HepG2 (cell line): ENCODE results near the gene YIF1A. TPM values are rescaled to one million over a fixed set of nuclear protein-coding genes. Genes with fewer than 3 reads are reported as not detected.

ENCODE experiments used
- EP300 ChIP-seq, 3 experiments: sonication (generic) in 1 of 3; formaldehyde crosslinking in 1 of 3; IDR thresholded peaks; 2 replicates each; pipeline versions ENCODE4 v1.5.1 to v1.6.1; 2011 to 2020; ENCODE audit warnings: low read depth in 2 of 3, low read length in 2 of 3, borderline replicate concordance in 1 of 3, improper control_type of control experiment in 1 of 3, mild to moderate bottlenecking in 1 of 3, missing genetic modification reagents in 1 of 3, moderate library complexity in 1 of 3
- FOXA1 ChIP-seq, 2 experiments: fragments of 450-650 bp in 1 of 2; sonication (generic) in 1 of 2; formaldehyde crosslinking in 1 of 2; IDR thresholded peaks; 2 replicates each; pipeline versions ENCODE4 v1.4.0 to v1.6.1; 2016 to 2020; ENCODE audit warnings: missing genetic modification reagents in 1 of 2
- GPBP1L1 ChIP-seq: sonication (generic); formaldehyde crosslinking; IDR thresholded peaks from 2 replicates; pipeline ENCODE4 v1.5.0; 2020; ENCODE audit warnings: mild to moderate bottlenecking, missing genetic modification reagents
- KAT7 ChIP-seq: IDR thresholded peaks from 2 replicates; pipeline ENCODE4 v1.6.1; 2018; ENCODE audit warnings: borderline replicate concordance, missing compliant biosample characterization
- KMT2A ChIP-seq: sonication (generic); formaldehyde crosslinking; IDR thresholded peaks from 2 replicates; pipeline ENCODE4 v1.4.0; 2020; ENCODE audit warnings: missing genetic modification reagents
- MXI1 ChIP-seq: IDR thresholded peaks from 3 replicates; pipeline ENCODE4 v1.6.1; 2012; ENCODE audit warnings: low read depth, low read length, inconsistent platforms, borderline replicate concordance
- SRSF4 ChIP-seq: fragments of 200-400 bp; formaldehyde crosslinking; IDR thresholded peaks from one replicate; pipeline ENCODE4 v1.6.1; 2018; ENCODE audit warnings: mild to moderate bottlenecking, low read depth, low read length, moderate library complexity; ENCODE audit not compliant: poor library complexity, severe bottlenecking
- TAF1 ChIP-seq: sonication (generic); formaldehyde crosslinking; IDR thresholded peaks from 2 replicates; pipeline ENCODE4 v1.4.0; 2020; ENCODE audit warnings: missing genetic modification reagents
- TERF1 ChIP-seq: sonication (generic); formaldehyde crosslinking; IDR thresholded peaks from 2 replicates; pipeline ENCODE4 v1.8.0; 2022; ENCODE audit warnings: mild to moderate bottlenecking, missing genetic modification reagents, moderate library complexity
- TOPORS ChIP-seq: sonication (generic); formaldehyde crosslinking; IDR thresholded peaks from 2 replicates; pipeline ENCODE4 v1.8.0; 2023; ENCODE audit warnings: mild to moderate bottlenecking, missing genetic modification reagents
- YEATS2 ChIP-seq: sonication (generic); formaldehyde crosslinking; IDR thresholded peaks from 2 replicates; pipeline ENCODE4 v1.4.0; 2020; ENCODE audit warnings: missing genetic modification reagents, borderline replicate concordance
- ZMAT3 ChIP-seq: sonication (generic); formaldehyde crosslinking; conservative IDR thresholded peaks from 2 replicates; pipeline ENCODE4 v1.7.0; 2021; ENCODE audit warnings: missing genetic modification reagents
- ZNF468 ChIP-seq: sonication (generic); formaldehyde crosslinking; IDR thresholded peaks from 2 replicates; pipeline ENCODE4 v1.8.0; 2022; ENCODE audit warnings: mild to moderate bottlenecking, moderate library complexity, missing genetic modification reagents
- ZNF720 ChIP-seq: sonication (generic); formaldehyde crosslinking; IDR thresholded peaks from 2 replicates; pipeline ENCODE4 v1.4.0; 2020; ENCODE audit warnings: missing genetic modification reagents
- ZNF761 ChIP-seq: sonication (generic); formaldehyde crosslinking; conservative IDR thresholded peaks from 2 replicates; pipeline ENCODE4 v1.4.0; 2020; ENCODE audit warnings: mild to moderate bottlenecking, missing genetic modification reagents
- polyA plus RNA-seq, 8 experiments: library from polyadenylated mRNA; depleted of rRNA in 3 of 8; stranded (reverse) in 7 of 8; unstranded in 1 of 8; fragments of >200 nt; fragmentation: Illumina TruSeq in 4 of 8; extraction: Trizol in 4 of 8; gene quantifications; 2 replicates each; pipeline versions ENCODE4 v1.2.1 to v1.2.3, GENCODE V29; 2011 to 2016; ENCODE audit warnings: low read depth in 4 of 8, missing spikeins in 1 of 8, mixed read lengths in 1 of 8; ENCODE audit not compliant: insufficient read depth in 1 of 8
- total RNA-seq, 5 experiments: library from RNA; depleted of rRNA; stranded (reverse); fragments of >200 nt; fragmentation: Illumina TruSeq; extraction: Trizol; gene quantifications; 2 replicates each; pipeline ENCODE4 v1.2.3, GENCODE V29; 2016; ENCODE audit warnings: low read depth in 1 of 5
- TF ChIP-seq, protein P1 (sequence below): sonication (generic); formaldehyde crosslinking; IDR thresholded peaks from 2 replicates; pipeline ENCODE4 v1.4.0; 2020; ENCODE audit warnings: mild to moderate bottlenecking, missing genetic modification reagents

The YIF1A gene
- total and polyA plus RNA-seq, 2 of the 13 experiments (the other 11 are each of a cell fraction or from before 2014, with no cell fraction given): 133 to 145 TPM

GRCh38 chr11:66288671-66289547 is at the start of gene YIF1A (continued):
- TF ChIP-seq TERF1 (no peak; the same call in 1 of the 2 replicates), GPBP1L1 (CRISPR knock-in tag) (no peak), MXI1 (peak; percentile 58; the same call in 2 of the 3 replicates), KAT7 (CRISPR knock-in tag) (peak; percentile 9; the same call in 1 of the 2 replicates), FOXA1 (IDR thresholded peaks at IDR 0.05) (no peak), FOXA1 (CRISPR knock-in tag; IDR thresholded peaks at IDR 0.05) (0 out of 2 replicates have a peak, but pooled peaks have one; percentile 27), TOPORS (CRISPR knock-in tag) (peak; percentile 26; the same call in 1 of the 2 replicates), ZNF720 (CRISPR knock-in tag) (no peak), ZNF761 (CRISPR knock-in tag) (no peak), YEATS2 (peak; percentile 76; the same call in 1 of the 2 replicates), KMT2A (CRISPR knock-in tag) (peak; percentile 28; the same call in 1 of the 2 replicates), ZMAT3 (CRISPR knock-in tag) (no peak; the same call in 1 of the 2 replicates), SRSF4 (no peak), ZNF468 (no peak), TAF1 (CRISPR knock-in tag) (peak; percentile 80), EP300 (IDR thresholded peaks at IDR 0.05; ENCODE audit: low read depth in 2 of 2, low read length in 2 of 2) (no peak), EP300 (CRISPR knock-in tag; IDR thresholded peaks at IDR 0.05; ENCODE audit: borderline replicate concordance) (no peak)
- TF ChIP-seq, protein P1, sequence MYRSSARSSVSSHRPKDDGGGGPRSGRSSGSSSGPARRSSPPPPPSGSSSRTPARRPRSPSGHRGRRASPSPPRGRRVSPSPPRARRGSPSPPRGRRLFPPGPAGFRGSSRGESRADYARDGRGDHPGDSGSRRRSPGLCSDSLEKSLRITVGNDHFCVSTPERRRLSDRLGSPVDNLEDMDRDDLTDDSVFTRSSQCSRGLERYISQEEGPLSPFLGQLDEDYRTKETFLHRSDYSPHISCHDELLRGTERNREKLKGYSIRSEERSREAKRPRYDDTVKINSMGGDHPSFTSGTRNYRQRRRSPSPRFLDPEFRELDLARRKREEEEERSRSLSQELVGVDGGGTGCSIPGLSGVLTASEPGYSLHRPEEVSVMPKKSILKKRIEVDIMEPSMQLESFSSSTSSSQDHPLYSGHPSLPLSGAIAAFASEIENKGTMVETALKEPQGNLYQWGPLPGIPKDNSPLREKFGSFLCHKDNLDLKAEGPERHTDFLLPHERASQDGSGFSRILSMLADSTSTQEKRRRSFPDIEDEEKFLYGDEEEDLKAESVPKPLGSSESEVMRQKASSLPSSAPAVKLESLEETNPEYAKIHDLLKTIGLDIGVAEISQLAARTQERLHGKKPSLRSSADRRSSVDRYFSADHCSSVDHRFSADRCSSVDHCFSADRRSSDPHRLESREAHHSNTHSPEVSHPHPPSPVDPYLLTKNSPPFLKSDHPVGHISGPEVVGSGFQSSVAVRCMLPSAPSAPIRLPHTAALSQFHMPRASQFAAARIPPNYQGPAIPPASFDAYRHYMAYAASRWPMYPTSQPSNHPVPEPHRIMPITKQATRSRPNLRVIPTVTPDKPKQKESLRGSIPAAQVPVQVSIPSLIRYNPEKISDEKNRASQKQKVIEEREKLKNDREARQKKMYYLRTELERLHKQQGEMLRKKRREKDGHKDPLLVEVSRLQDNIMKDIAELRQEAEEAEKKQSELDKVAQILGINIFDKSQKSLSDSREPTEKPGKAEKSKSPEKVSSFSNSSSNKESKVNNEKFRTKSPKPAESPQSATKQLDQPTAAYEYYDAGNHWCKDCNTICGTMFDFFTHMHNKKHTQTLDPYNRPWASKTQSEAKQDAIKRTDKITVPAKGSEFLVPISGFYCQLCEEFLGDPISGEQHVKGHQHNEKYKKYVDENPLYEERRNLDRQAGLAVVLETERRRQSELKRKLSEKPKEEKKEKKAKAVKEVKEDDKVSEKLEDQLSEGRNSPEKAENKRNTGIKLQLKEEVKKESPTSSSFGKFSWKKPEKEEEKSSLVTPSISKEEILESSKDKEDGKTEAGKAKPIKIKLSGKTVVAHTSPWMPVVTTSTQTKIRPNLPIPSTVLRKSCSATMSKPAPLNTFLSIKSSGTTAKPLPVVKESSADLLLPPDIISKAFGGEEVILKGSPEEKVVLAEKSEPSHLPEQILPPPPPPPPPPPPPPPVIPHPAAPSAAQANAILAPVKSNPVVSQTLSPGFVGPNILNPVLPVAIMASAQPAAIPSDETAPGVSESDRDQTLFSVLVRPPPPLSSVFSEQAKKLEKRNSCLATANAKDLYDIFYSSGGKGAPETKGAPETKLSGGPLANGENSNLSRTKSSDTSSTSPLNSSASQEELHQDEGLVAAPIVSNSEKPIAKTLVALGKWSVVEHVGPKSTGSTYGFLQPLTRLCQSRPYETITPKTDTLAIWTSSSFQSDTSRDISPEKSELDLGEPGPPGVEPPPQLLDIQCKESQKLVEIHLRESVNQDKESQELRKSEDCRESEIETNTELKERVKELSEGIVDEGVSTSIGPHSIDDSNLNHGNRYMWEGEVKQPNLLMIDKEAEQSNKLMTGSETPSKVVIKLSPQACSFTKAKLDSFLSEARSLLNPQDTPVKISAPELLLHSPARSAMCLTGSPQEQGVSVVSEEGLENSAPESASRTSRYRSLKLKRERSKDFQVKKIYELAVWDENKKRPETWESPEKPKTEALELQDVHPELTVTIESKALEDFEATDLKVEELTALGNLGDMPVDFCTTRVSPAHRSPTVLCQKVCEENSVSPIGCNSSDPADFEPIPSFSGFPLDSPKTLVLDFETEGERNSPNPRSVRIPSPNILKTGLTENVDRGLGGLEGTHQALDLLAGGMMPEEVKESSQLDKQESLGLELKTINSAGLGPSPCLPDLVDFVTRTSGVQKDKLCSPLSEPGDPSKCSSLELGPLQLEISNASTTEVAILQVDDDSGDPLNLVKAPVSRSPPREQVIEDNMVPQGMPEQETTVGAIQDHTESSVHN (CRISPR knock-in tag): no peak
